HepG2 (cell line): ENCODE data around the gene AANAT. TPM values are rescaled to one million over a fixed set of nuclear protein-coding genes. Genes with fewer than 3 reads are reported as not detected.

Experiments
- ADNP ChIP-seq: sonication (generic); formaldehyde crosslinking; IDR thresholded peaks from 2 replicates; pipeline ENCODE4 v1.4.0; 2020; ENCODE audit warnings: missing genetic modification reagents
- DBP ChIP-seq: sonication (generic); formaldehyde crosslinking; IDR thresholded peaks from 2 replicates; pipeline ENCODE4 v1.4.0; 2020; ENCODE audit warnings: missing genetic modification reagents; ENCODE audit errors: not compliant biosample characterization
- MED13 ChIP-seq: sonication (generic); formaldehyde crosslinking; IDR thresholded peaks from 2 replicates; pipeline ENCODE4 v1.5.0; 2020; ENCODE audit warnings: missing genetic modification reagents
- NFAT5 ChIP-seq: sonication (generic); formaldehyde crosslinking; IDR thresholded peaks from 2 replicates; pipeline ENCODE4 v1.4.0; 2020; ENCODE audit warnings: missing genetic modification reagents
- NFIC ChIP-seq: IDR thresholded peaks from 2 replicates; pipeline ENCODE4 v1.6.1; 2012; ENCODE audit warnings: mild to moderate bottlenecking, low read length, inconsistent platforms
- NFRKB ChIP-seq: fragments of 450-650 bp; IDR thresholded peaks from 2 replicates; pipeline ENCODE4 v1.6.1; 2017
- NR2F1 ChIP-seq, 2 experiments: fragments of 450-650 bp in 1 of 2; formaldehyde crosslinking in 1 of 2; IDR thresholded peaks; 2 replicates each; pipeline versions ENCODE4 v1.5.0 to v1.6.1; 2016 to 2020; ENCODE audit warnings: mild to moderate bottlenecking in 1 of 2, missing compliant biosample characterization in 1 of 2, missing genetic modification reagents in 1 of 2, moderate library complexity in 1 of 2
- REXO4 ChIP-seq: sonication (generic); formaldehyde crosslinking; IDR thresholded peaks from 2 replicates; pipeline ENCODE4 v1.8.0; 2022; ENCODE audit warnings: missing genetic modification reagents, mild to moderate bottlenecking, borderline replicate concordance
- RFXAP ChIP-seq: sonication (generic); formaldehyde crosslinking; IDR thresholded peaks from 2 replicates; pipeline ENCODE4 v1.4.0; 2020; ENCODE audit warnings: missing genetic modification reagents, borderline replicate concordance
- THRA ChIP-seq: sonication (generic); formaldehyde crosslinking; IDR thresholded peaks from 2 replicates; pipeline ENCODE4 v1.4.0; 2020; ENCODE audit warnings: missing genetic modification reagents, borderline replicate concordance
- ZNF10 ChIP-seq: sonication (generic); formaldehyde crosslinking; IDR thresholded peaks from 2 replicates; pipeline ENCODE4 v1.4.0; 2020; ENCODE audit warnings: mild to moderate bottlenecking, low read depth, missing genetic modification reagents, borderline replicate concordance
- ZNF234 ChIP-seq: sonication (generic); formaldehyde crosslinking; conservative IDR thresholded peaks from 2 replicates; pipeline ENCODE4 v1.5.1; 2020; ENCODE audit warnings: mild to moderate bottlenecking, missing genetic modification reagents
- ZNF274 ChIP-seq: sonication (generic); formaldehyde crosslinking; IDR thresholded peaks from 2 replicates; pipeline ENCODE4 v1.5.1; 2020; ENCODE audit warnings: mild to moderate bottlenecking, missing genetic modification reagents
- ZNF33B ChIP-seq: sonication (generic); formaldehyde crosslinking; IDR thresholded peaks from 2 replicates; pipeline ENCODE4 v1.5.1; 2020; ENCODE audit warnings: mild to moderate bottlenecking, missing genetic modification reagents
- ZNF567 ChIP-seq: sonication (generic); formaldehyde crosslinking; IDR thresholded peaks from 2 replicates; pipeline ENCODE4 v1.8.1; 2023; ENCODE audit warnings: mild to moderate bottlenecking, missing genetic modification reagents, borderline replicate concordance
- ZNF577 ChIP-seq: sonication (generic); formaldehyde crosslinking; IDR thresholded peaks from 2 replicates; pipeline ENCODE4 v1.4.0; 2020; ENCODE audit warnings: mild to moderate bottlenecking, low read depth, missing genetic modification reagents, borderline replicate concordance
- ZNF607 ChIP-seq: sonication (generic); formaldehyde crosslinking; IDR thresholded peaks from 2 replicates; pipeline ENCODE4 v1.5.1; 2020; ENCODE audit warnings: missing genetic modification reagents, mild to moderate bottlenecking, borderline replicate concordance
- polyA plus RNA-seq, 8 experiments: library from polyadenylated mRNA; depleted of rRNA in 3 of 8; stranded (reverse) in 7 of 8; unstranded in 1 of 8; fragments of >200 nt; fragmentation: Illumina TruSeq in 4 of 8; extraction: Trizol in 4 of 8; gene quantifications; 2 replicates each; pipeline versions ENCODE4 v1.2.1 to v1.2.3, GENCODE V29; 2011 to 2016; ENCODE audit warnings: low read depth in 4 of 8, missing spikeins in 1 of 8, mixed read lengths in 1 of 8; ENCODE audit not compliant: insufficient read depth in 1 of 8
- total RNA-seq, 5 experiments: library from RNA; depleted of rRNA; stranded (reverse); fragments of >200 nt; fragmentation: Illumina TruSeq; extraction: Trizol; gene quantifications; 2 replicates each; pipeline ENCODE4 v1.2.3, GENCODE V29; 2016; ENCODE audit warnings: low read depth in 1 of 5
- TF ChIP-seq, protein P1 (sequence below): sonication (generic); formaldehyde crosslinking; IDR thresholded peaks from 2 replicates; pipeline ENCODE4 v1.9.0; 2021; ENCODE audit warnings: missing genetic modification reagents, mild to moderate bottlenecking, borderline replicate concordance

AANAT gene
- total and polyA plus RNA-seq, 2 of the 13 experiments (the other 11 are each of a cell fraction or from before 2014, with no cell fraction given) = 0.07 TPM; not detected in 1

GRCh38 chr17:76497979-76498875 is 30.8 kb downstream of the AANAT start (continued):
- peak; percentile 57; the same call in 1 of the 2 replicates for TF ChIP-seq ZNF607 (CRISPR knock-in tag)
- TF ChIP-seq MED13 = no peak
- no peak for TF ChIP-seq ADNP
- TF ChIP-seq DBP (CRISPR knock-in tag) = no peak
- TF ChIP-seq NFAT5 (CRISPR knock-in tag) = peak; percentile 67; the same call in 1 of the 2 replicates
- TF ChIP-seq RFXAP (CRISPR knock-in tag) = 0 out of 2 replicates have a peak, but pooled peaks have one; percentile 62
- no peak for TF ChIP-seq ZNF234 (CRISPR knock-in tag)
- no peak for TF ChIP-seq NFIC
- no peak for TF ChIP-seq ZNF577 (CRISPR knock-in tag)
- TF ChIP-seq, protein P1, sequence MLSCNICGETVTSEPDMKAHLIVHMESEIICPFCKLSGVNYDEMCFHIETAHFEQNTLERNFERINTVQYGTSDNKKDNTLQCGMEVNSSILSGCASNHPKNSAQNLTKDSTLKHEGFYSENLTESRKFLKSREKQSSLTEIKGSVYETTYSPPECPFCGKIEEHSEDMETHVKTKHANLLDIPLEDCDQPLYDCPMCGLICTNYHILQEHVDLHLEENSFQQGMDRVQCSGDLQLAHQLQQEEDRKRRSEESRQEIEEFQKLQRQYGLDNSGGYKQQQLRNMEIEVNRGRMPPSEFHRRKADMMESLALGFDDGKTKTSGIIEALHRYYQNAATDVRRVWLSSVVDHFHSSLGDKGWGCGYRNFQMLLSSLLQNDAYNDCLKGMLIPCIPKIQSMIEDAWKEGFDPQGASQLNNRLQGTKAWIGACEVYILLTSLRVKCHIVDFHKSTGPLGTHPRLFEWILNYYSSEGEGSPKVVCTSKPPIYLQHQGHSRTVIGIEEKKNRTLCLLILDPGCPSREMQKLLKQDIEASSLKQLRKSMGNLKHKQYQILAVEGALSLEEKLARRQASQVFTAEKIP (CRISPR knock-in tag) = no peak
- TF ChIP-seq ZNF10 (CRISPR knock-in tag) = no peak
- no peak for TF ChIP-seq ZNF567 (CRISPR knock-in tag)
- 0 out of 2 replicates have a peak, but pooled peaks have one; percentile 69 for TF ChIP-seq ZNF33B (CRISPR knock-in tag)
- TF ChIP-seq REXO4 (CRISPR knock-in tag) = no peak
- TF ChIP-seq NR2F1 (CRISPR knock-in tag; IDR thresholded peaks at IDR 0.05) = no peak
- TF ChIP-seq ZNF274 (CRISPR knock-in tag) = peak; percentile 90; the same call in 1 of the 2 replicates
- TF ChIP-seq NFRKB = no peak
- no peak for TF ChIP-seq THRA (CRISPR knock-in tag)
